ENCODE data around the gene TNFSF8. TPM values are rescaled to one million over a fixed set of nuclear protein-coding genes. Genes with fewer than 3 reads are reported as not detected.

TNFSF8 gene
- total and polyA plus RNA-seq, 12 donors, result 0.11 to 2.3 (median 0.65) TPM

GRCh38 chr9:114937516-114937915 lies 7.1 kb upstream of the TNFSF8 start:
- ATAC-seq (no peak), DNase-seq (no peak)
- TF ChIP-seq, protein P1, sequence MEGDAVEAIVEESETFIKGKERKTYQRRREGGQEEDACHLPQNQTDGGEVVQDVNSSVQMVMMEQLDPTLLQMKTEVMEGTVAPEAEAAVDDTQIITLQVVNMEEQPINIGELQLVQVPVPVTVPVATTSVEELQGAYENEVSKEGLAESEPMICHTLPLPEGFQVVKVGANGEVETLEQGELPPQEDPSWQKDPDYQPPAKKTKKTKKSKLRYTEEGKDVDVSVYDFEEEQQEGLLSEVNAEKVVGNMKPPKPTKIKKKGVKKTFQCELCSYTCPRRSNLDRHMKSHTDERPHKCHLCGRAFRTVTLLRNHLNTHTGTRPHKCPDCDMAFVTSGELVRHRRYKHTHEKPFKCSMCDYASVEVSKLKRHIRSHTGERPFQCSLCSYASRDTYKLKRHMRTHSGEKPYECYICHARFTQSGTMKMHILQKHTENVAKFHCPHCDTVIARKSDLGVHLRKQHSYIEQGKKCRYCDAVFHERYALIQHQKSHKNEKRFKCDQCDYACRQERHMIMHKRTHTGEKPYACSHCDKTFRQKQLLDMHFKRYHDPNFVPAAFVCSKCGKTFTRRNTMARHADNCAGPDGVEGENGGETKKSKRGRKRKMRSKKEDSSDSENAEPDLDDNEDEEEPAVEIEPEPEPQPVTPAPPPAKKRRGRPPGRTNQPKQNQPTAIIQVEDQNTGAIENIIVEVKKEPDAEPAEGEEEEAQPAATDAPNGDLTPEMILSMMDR (IDR thresholded peaks at IDR 0.05), result no peak
- peaks cover 0 to 11% (median 0%) of the 10 kb centered on the region in 7 donors for H3K27me3 ChIP-seq
- peaks cover 0 to 5% (median 0%) of the 10 kb centered on the region in 11 donors for H3K9me3 ChIP-seq
- H3K4me3 ChIP-seq, result no peak overlapping the region
- H3K4me1 ChIP-seq, result peaks cover 0 to 28% (median 0%) of the 10 kb centered on the region in 9 donors
- WGBS, 2 donors, result 85 to 89% methylated on average over 3 of the region's 3 CpGs
- intact Hi-C loops (cut with DNase I), result no loop called here
- no peaks in the 10 kb centered on the region for H3K36me3 ChIP-seq
- no peak overlapping the region for H3K27ac ChIP-seq

DNA sequence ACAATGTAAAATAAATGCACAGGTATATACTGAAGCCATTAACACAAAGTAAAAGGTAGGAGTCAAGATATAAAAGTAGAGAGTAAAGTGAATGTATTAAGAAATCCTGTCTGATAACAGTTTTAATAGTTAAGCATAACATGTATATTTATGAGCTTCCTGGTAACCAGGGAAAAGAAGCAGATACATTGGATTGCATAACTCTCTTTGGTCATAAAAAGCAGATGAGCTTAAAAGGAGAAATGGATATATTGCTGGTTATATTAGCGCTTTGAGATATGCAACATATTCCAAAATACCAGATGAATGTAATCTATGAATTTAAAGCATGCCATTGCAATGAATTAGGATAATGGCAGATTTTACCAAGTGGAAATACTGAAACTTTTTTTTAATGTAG lies 6.2 kb upstream of the TNFSF8 start:
- 89% methylated on average over 1 of the region's 1 CpG for WGBS, 2 donors
- ATAC-seq (no peak), DNase-seq (no peak)
- Histone ChIP-seq H3K4me3 (no peak overlapping the region), H3K36me3 (no peaks in the 10 kb centered on the region), H3K27me3 (peaks cover 0 to 12% (median 5%) of the 10 kb centered on the region in 7 donors), H3K4me1 (peaks cover 0 to 28% (median 0%) of the 10 kb centered on the region in 9 donors), H3K9me3 (peaks cover 0 to 4% (median 0%) of the 10 kb centered on the region in 11 donors), H3K27ac (no peak overlapping the region)
- intact Hi-C loops (cut with DNase I), result no loop called here
- TF ChIP-seq, protein P1 (IDR thresholded peaks at IDR 0.05), result no peak

- Histone ChIP-seq H3K4me1 (peaks cover 0 to 28% (median 0%) of the 10 kb centered on the region in 9 donors), H3K27me3 (peaks cover 0 to 24% (median 15%) of the 10 kb centered on the region in 7 donors)
- intact Hi-C loops (cut with DNase I), result no loop called here
These were observed 4.7 kb upstream of the TNFSF8 start for GRCh38 chr9:114935119-114935518.

DNA sequence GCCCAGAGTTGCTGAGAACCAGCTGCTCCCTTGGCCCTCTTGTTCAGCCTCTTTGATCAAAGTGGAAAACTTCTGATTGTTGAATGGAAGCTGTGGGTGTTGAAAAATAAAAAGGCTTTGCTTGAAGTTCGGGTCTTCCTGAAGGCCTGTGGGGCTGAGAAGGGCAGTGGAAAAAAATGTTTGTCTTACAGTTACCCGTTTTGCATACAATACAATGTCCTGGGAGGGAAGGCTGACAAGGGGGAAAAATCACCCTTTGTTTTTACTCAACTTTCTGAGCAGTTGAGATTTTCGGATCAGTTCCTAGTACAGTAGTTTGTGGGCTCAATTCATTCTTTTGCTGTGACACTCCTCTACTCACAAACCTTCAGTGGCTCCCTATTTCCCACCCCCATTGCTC lies 2.1 kb upstream of the TNFSF8 start:
- TF ChIP-seq, protein P1 (IDR thresholded peaks at IDR 0.05), result no peak
- WGBS, 2 donors, result 62 to 63% methylated on average over 3 of the region's 3 CpGs
- no peak overlapping the region for H3K27ac ChIP-seq
- peaks cover 0 to 13% (median 0%) of the 10 kb centered on the region in 9 donors for H3K4me1 ChIP-seq
- no peaks in the 10 kb centered on the region for H3K9me3 ChIP-seq
- no peak for ATAC-seq
- intact Hi-C loops (cut with DNase I), result no loop called here
- no peaks in the 10 kb centered on the region for H3K36me3 ChIP-seq
- no peak for DNase-seq
- peaks cover 0 to 34% (median 17%) of the 10 kb centered on the region in 7 donors for H3K27me3 ChIP-seq
- H3K4me3 ChIP-seq, result no peak overlapping the region

More at GRCh38 chr9:114935119-114935518, 4.7 kb upstream of the TNFSF8 start:
- WGBS, 2 donors, result 59 to 62% methylated on average over 3 of the region's 3 CpGs
- no peaks in the 10 kb centered on the region for H3K9me3 ChIP-seq
- no peaks in the 10 kb centered on the region for H3K36me3 ChIP-seq
- DNase-seq (no peak), ATAC-seq (no peak)
- H3K4me3 ChIP-seq, result no peak overlapping the region
- TF ChIP-seq, protein P1 (IDR thresholded peaks at IDR 0.05), result no peak
- H3K27ac ChIP-seq, result no peak overlapping the region
